PC-3 (cell line): ENCODE results near the gene TSHZ2. TPM values are rescaled to one million over a fixed set of nuclear protein-coding genes. Genes with fewer than 3 reads are reported as not detected.

ENCODE experiments used
- ATAC-seq: fragments of 200-7000 bp; cut with Tn5 transposase; 2 replicates; pipeline ENCODE4 v1.9.1; 2020; ENCODE audit warnings: mild to moderate bottlenecking, moderate library complexity
- BruUV-seq: library from RNA; stranded (reverse); fragments of 400-500 nt; replicated peaks from 2 replicates; lab custom pipeline; 2021; lab: Mats Ljungman, UMichigan
- CTCF ChIA-PET: fragments of 300-600 bp; sonication (Branson Sonifier 250); formaldehyde crosslinking; loops from one replicate; lab custom pipeline; 2022; ENCODE audit warnings: antibody characterized with exemption; lab: Charles Lee
- POLR2A ChIA-PET: fragments of 300-600 bp; sonication (Branson Sonifier 250); formaldehyde crosslinking; loops from one replicate; lab custom pipeline; 2022; ENCODE audit warnings: antibody characterized with exemption; ENCODE audit not compliant: unreplicated experiment; lab: Charles Lee
- DNase-seq: peaks from one replicate; pipeline ENCODE4 v3.0.0-alpha.2; 2015
- H2AFZ ChIP-seq: fragments of 300-600 bp; sonication (generic); 2 replicates; pipeline ENCODE4 v1.6.0; 2016; ENCODE audit warnings: antibody characterized with exemption, low read length
- H3F3A ChIP-seq: fragments of 300-600 bp; sonication (generic); one replicate; pipeline ENCODE4 v1.6.0; 2017; ENCODE audit warnings: antibody characterized with exemption, low read length, control low read depth, mild to moderate bottlenecking; ENCODE audit not compliant: unreplicated experiment
- H3K27ac ChIP-seq: fragments of 300-600 bp; sonication (generic); 2 replicates; pipeline ENCODE4 v1.5.1; 2016; ENCODE audit warnings: mild to moderate bottlenecking, low read length
- H3K27me3 ChIP-seq: fragments of 300-600 bp; sonication (generic); 2 replicates; pipeline ENCODE4 v1.6.1; 2016; ENCODE audit warnings: low read length, mixed read lengths
- H3K36me3 ChIP-seq: fragments of 300-600 bp; sonication (generic); 2 replicates; pipeline ENCODE4 v1.6.1; 2016; ENCODE audit warnings: low read depth, mixed run types, low read length, mixed read lengths
- H3K4me1 ChIP-seq: fragments of 300-600 bp; sonication (generic); 2 replicates; pipeline ENCODE4 v1.5.1; 2016; ENCODE audit warnings: low read length; ENCODE audit not compliant: insufficient read depth
- H3K4me2 ChIP-seq: fragments of 300-600 bp; sonication (generic); 2 replicates; pipeline ENCODE4 v1.6.0; 2016; ENCODE audit warnings: low read length
- H3K4me3 ChIP-seq: fragments of 300-600 bp; sonication (generic); 2 replicates; pipeline ENCODE4 v1.5.1; 2016; ENCODE audit warnings: mild to moderate bottlenecking, low read length, mixed read lengths
- H3K79me2 ChIP-seq: fragments of 300-600 bp; sonication (generic); 2 replicates; pipeline ENCODE4 v1.6.1; 2017; ENCODE audit warnings: low read length, mixed read lengths
- H3K9ac ChIP-seq: fragments of 300-600 bp; sonication (generic); 2 replicates; pipeline ENCODE4 v1.6.0; 2016; ENCODE audit warnings: mild to moderate bottlenecking, low read length
- H3K9me2 ChIP-seq: fragments of 300-600 bp; sonication (generic); replicated peaks from 2 replicates; pipeline ENCODE4 v1.6.1; 2016; ENCODE audit warnings: mixed run types, low read length, mixed read lengths
- H3K9me3 ChIP-seq: fragments of 300-600 bp; sonication (generic); 2 replicates; pipeline ENCODE4 v1.6.1; 2016; ENCODE audit warnings: low read length, mixed read lengths
- H4K20me1 ChIP-seq: fragments of 300-600 bp; sonication (generic); 2 replicates; pipeline ENCODE4 v1.6.1; 2016; ENCODE audit warnings: low read length, mixed read lengths
- EZH2 ChIP-seq: fragments of 300-600 bp; sonication (generic); IDR thresholded peaks from one replicate; pipeline ENCODE4 v1.6.1; 2017; ENCODE audit warnings: antibody characterized with exemption, mild to moderate bottlenecking, low read length; ENCODE audit not compliant: unreplicated experiment
- EZH2phosphoT487 ChIP-seq: fragments of 300-600 bp; sonication (generic); IDR thresholded peaks from 2 replicates; pipeline ENCODE4 v1.6.1; 2018; ENCODE audit warnings: mild to moderate bottlenecking, antibody characterized with exemption, low read length, borderline replicate concordance
- intact Hi-C: fragments of 100-400 bp; cut with micrococcal nuclease; formaldehyde crosslinking; loops from 2 replicates; pipeline ENCODE4 v1.9.0; 2023
- total RNA-seq: library from RNA; depleted of rRNA; stranded (reverse); fragments of >200 nt; gene quantifications from 2 replicates; pipeline ENCODE4 v1.2.3, GENCODE V29; 2014
- TF ChIP-seq, protein P1 (sequence below): fragments of 300-600 bp; sonication (generic); conservative IDR thresholded peaks from 2 replicates; pipeline ENCODE4 v1.5.1; 2017; ENCODE audit warnings: antibody characterized with exemption, low read depth, mild to moderate bottlenecking, low read length

Gene TSHZ2
- total RNA-seq, 1 experiment from 2014 or later, result not detected

DNA sequence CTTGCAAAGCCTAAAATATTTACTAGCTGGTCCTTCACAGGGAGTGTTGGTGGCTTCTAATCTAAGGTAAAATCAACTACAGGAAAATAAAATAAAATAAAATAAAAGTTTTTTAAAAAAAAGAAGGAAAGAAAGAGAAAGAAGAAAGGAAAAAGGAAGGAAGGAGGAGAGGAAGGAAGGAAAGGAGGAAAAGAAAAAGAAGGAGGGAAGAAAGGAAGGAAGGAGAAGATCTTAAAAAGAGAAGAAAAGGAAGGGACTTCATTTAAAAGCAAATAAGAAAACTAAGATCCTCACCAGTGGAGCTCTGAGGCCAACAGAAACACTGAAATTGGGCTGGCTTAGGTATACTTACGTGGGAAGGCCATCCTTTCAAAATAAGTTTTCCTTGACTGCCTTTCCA lies 178.4 kb downstream of the TSHZ2 start:
- no peaks in the 10 kb centered on the region for H3K79me2 ChIP-seq
- H3K9me2 ChIP-seq, result no peaks in the 10 kb centered on the region
- DNase-seq (no peak), ATAC-seq (no peak)
- no TSS peak for BruUV-seq
- no peak for TF ChIP-seq EZH2phosphoT487
- POLR2A ChIA-PET, result no interaction called here
- H3K9ac ChIP-seq, result no peak overlapping the region
- H3K4me3 ChIP-seq, result no peak overlapping the region
- H3K9me3 ChIP-seq, result no peaks in the 10 kb centered on the region
- H3K27me3 ChIP-seq, result peaks cover 15% of the 10 kb centered on the region
- no peaks in the 10 kb centered on the region for H4K20me1 ChIP-seq
- H3K36me3 ChIP-seq, result no peaks in the 10 kb centered on the region
- no peaks in the 10 kb centered on the region for H3F3A ChIP-seq
- no peak overlapping the region for H3K27ac ChIP-seq
- CTCF ChIA-PET, result no interaction called here
- H2AFZ ChIP-seq, result no peak overlapping the region
- no peak overlapping the region for H3K4me2 ChIP-seq
- H3K4me1 ChIP-seq, result no peaks in the 10 kb centered on the region
- intact Hi-C loops, result no loop called here

DNA sequence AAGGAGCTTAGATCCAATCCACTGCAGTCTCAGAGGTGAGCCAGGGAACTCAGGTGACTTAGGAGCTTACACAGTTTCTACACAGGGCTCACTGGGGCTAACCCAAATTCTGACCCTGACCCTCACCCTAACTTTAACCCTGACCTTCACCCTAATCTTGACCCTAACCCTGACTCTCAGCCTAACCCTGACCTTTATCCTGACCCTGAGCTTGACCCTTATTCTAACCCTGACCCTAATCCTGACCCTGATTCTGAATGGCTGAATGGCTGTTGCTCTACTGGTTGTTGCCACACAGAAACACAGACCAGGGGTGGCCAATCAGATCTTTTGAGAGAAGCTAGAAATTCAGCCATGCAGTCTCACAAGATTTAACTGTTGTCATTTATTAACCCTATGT lies 180.1 kb downstream of the TSHZ2 start:
- no peak overlapping the region for H3K4me3 ChIP-seq
- ATAC-seq (no peak), DNase-seq (no peak)
- no peak overlapping the region for H3K27ac ChIP-seq
- no TSS peak for BruUV-seq
- H3F3A ChIP-seq, result no peaks in the 10 kb centered on the region
- intact Hi-C loops, result no loop called here
- no peak overlapping the region for H3K4me2 ChIP-seq
- ChIA-PET POLR2A (no interaction called here), CTCF (no interaction called here)
- H4K20me1 ChIP-seq, result no peaks in the 10 kb centered on the region
- H3K9me3 ChIP-seq, result no peaks in the 10 kb centered on the region
- H3K79me2 ChIP-seq, result no peaks in the 10 kb centered on the region
- no peak overlapping the region for H3K9ac ChIP-seq
- no peak overlapping the region for H2AFZ ChIP-seq
- no peaks in the 10 kb centered on the region for H3K9me2 ChIP-seq
- no peaks in the 10 kb centered on the region for H3K4me1 ChIP-seq
- TF ChIP-seq EZH2, result no peak
- TF ChIP-seq EZH2phosphoT487, result no peak
- TF ChIP-seq, protein P1, sequence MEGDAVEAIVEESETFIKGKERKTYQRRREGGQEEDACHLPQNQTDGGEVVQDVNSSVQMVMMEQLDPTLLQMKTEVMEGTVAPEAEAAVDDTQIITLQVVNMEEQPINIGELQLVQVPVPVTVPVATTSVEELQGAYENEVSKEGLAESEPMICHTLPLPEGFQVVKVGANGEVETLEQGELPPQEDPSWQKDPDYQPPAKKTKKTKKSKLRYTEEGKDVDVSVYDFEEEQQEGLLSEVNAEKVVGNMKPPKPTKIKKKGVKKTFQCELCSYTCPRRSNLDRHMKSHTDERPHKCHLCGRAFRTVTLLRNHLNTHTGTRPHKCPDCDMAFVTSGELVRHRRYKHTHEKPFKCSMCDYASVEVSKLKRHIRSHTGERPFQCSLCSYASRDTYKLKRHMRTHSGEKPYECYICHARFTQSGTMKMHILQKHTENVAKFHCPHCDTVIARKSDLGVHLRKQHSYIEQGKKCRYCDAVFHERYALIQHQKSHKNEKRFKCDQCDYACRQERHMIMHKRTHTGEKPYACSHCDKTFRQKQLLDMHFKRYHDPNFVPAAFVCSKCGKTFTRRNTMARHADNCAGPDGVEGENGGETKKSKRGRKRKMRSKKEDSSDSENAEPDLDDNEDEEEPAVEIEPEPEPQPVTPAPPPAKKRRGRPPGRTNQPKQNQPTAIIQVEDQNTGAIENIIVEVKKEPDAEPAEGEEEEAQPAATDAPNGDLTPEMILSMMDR, result no peak
- peaks cover 15% of the 10 kb centered on the region for H3K27me3 ChIP-seq
- no peaks in the 10 kb centered on the region for H3K36me3 ChIP-seq

DNA sequence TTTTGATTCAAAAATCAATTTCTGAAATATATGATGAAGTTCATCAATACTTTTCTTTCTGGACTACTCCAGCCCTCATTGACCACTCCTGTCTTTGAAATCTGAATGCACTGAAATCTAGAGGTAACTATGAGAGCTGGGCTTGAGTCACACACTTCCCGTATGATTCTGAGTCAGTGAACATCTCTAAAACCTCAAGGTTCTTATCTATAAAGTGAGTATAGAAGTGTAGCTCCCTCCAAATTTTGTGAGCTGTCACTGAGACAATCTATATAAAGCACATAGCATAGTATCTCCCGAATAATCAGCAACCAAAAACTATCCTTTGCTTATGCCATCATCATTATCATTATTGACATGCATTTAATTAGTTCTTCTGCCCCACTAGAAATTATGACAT lies 182.4 kb downstream of the TSHZ2 start:
- Histone ChIP-seq H4K20me1 (no peaks in the 10 kb centered on the region), H2AFZ (no peak overlapping the region), H3K4me1 (no peaks in the 10 kb centered on the region), H3K4me3 (no peak overlapping the region), H3K4me2 (no peak overlapping the region), H3K9me2 (no peaks in the 10 kb centered on the region), H3K9ac (no peak overlapping the region), H3F3A (no peaks in the 10 kb centered on the region), H3K9me3 (no peaks in the 10 kb centered on the region), H3K36me3 (no peaks in the 10 kb centered on the region), H3K27ac (no peak overlapping the region), H3K27me3 (peaks cover 7% of the 10 kb centered on the region), H3K79me2 (no peaks in the 10 kb centered on the region)
- intact Hi-C loops, result no loop called here
- ATAC-seq (no peak), DNase-seq (no peak)
- TF ChIP-seq, protein P1, result no peak
- TF ChIP-seq EZH2phosphoT487 (no peak), EZH2 (no peak)
- ChIA-PET CTCF (no interaction called here), POLR2A (no interaction called here)
- no TSS peak for BruUV-seq
